SU-DHL-6 (cell line): Measurements from ENCODE around the gene BLCAP.

Experiments used
- H2AFZ ChIP-seq: fragments of 200-600 bp; sonication (generic); 2 replicates; pipeline ENCODE4 v1.6.1; 2014; ENCODE audit warnings: low read depth, mild to moderate bottlenecking, moderate library complexity, mixed read lengths, antibody characterized with exemption, low read length; ENCODE audit not compliant: severe bottlenecking
- H3F3A ChIP-seq: fragments of 200-600 bp; shearing (Covaris generic); 2 replicates; pipeline ENCODE4 v1.6.0; 2016; ENCODE audit warnings: antibody characterized with exemption, mild to moderate bottlenecking; ENCODE audit not compliant: insufficient read depth
- H3K27ac ChIP-seq: fragments of 200-600 bp; sonication (generic); 2 replicates; pipeline ENCODE4 v1.5.1; 2016; ENCODE audit warnings: low read depth, mild to moderate bottlenecking, low read length, moderate library complexity, mixed read lengths
- H3K27me3 ChIP-seq: fragments of 200-600 bp; sonication (generic), shearing (Covaris generic); 2 replicates; pipeline ENCODE4 v1.6.0; 2014; ENCODE audit warnings: mild to moderate bottlenecking, low read length
- H3K36me3 ChIP-seq: fragments of 200-600 bp; sonication (generic); 2 replicates; pipeline ENCODE4 v1.6.1; 2014; ENCODE audit warnings: mild to moderate bottlenecking, low read length, mixed read lengths
- H3K4me2 ChIP-seq: fragments of 300-600, 200-600 bp; shearing (Covaris generic), sonication (generic); 2 replicates; pipeline ENCODE4 v1.6.0; 2014; ENCODE audit warnings: low read length, low read depth, mild to moderate bottlenecking; ENCODE audit not compliant: poor library complexity, severe bottlenecking
- H3K4me3 ChIP-seq: fragments of 200-600 bp; sonication (generic); 2 replicates; pipeline ENCODE4 v1.5.1; 2014; ENCODE audit warnings: antibody characterized with exemption, low read length, mild to moderate bottlenecking, mixed read lengths; ENCODE audit not compliant: insufficient read depth, poor library complexity, severe bottlenecking
- H3K79me2 ChIP-seq: fragments of 200-600 bp; sonication (generic); 2 replicates; pipeline ENCODE4 v1.6.1; 2014; ENCODE audit warnings: mild to moderate bottlenecking, low read length, moderate library complexity; ENCODE audit not compliant: insufficient read depth
- H3K9ac ChIP-seq: fragments of 200-600 bp; sonication (generic); 2 replicates; pipeline ENCODE4 v1.7.0; 2014; ENCODE audit warnings: mild to moderate bottlenecking, low read length
- H3K9me2 ChIP-seq: fragments of 200-600 bp; sonication (generic); replicated peaks from 2 replicates; pipeline ENCODE4 v1.6.1; 2014; ENCODE audit warnings: low read length; ENCODE audit not compliant: insufficient read depth
- H3K9me3 ChIP-seq: fragments of 200-600 bp; sonication (generic); 2 replicates; pipeline ENCODE4 v1.6.1; 2014; ENCODE audit warnings: low read length, mixed read lengths; ENCODE audit not compliant: insufficient read depth
- H4K20me1 ChIP-seq: fragments of 200-600 bp; sonication (generic); 2 replicates; pipeline ENCODE4 v1.6.1; 2014; ENCODE audit warnings: low read depth, mild to moderate bottlenecking, antibody characterized with exemption, low read length, moderate library complexity, mixed read lengths
- CTCF ChIP-seq: fragments of 200-600 bp; sonication (generic); IDR thresholded peaks from one replicate; pipeline ENCODE4 v1.5.1; 2017; ENCODE audit warnings: antibody characterized with exemption, mild to moderate bottlenecking, low read length, moderate library complexity; ENCODE audit not compliant: insufficient read depth, poor library complexity, severe bottlenecking
- EZH2phosphoT487 ChIP-seq: fragments of 200-600 bp; sonication (generic), shearing (Covaris generic); conservative IDR thresholded peaks from 2 replicates; pipeline ENCODE4 v1.6.1; 2018; ENCODE audit warnings: mild to moderate bottlenecking, antibody characterized with exemption, low read length, moderate library complexity, mixed read lengths

The BLCAP gene

GRCh38 chr20:37481610-37482009 is 46.1 kb downstream of the BLCAP start:
- Histone ChIP-seq H3K27ac (no peak overlapping the region), H3K9ac (no peak overlapping the region), H3K4me2 (no peak overlapping the region), H4K20me1 (no peaks in the 10 kb centered on the region), H3K79me2 (no peaks in the 10 kb centered on the region), H3F3A (no peaks in the 10 kb centered on the region), H3K9me2 (no peaks in the 10 kb centered on the region), H3K27me3 (no peaks in the 10 kb centered on the region), H2AFZ (no peak overlapping the region), H3K36me3 (no peaks in the 10 kb centered on the region), H3K4me3 (no peak overlapping the region), H3K9me3 (no peaks in the 10 kb centered on the region)
- TF ChIP-seq CTCF (no peak), EZH2phosphoT487 (no peak)

- no peaks in the 10 kb centered on the region for H3K27me3 ChIP-seq
Measured at GRCh38 chr20:37480919-37481318, 46.8 kb downstream of the BLCAP start.

GRCh38 chr20:37479925-37480691 is 47.6 kb downstream of the BLCAP start:
- H2AFZ ChIP-seq, result no peak overlapping the region
- H3K36me3 ChIP-seq, result no peaks in the 10 kb centered on the region
- no peak overlapping the region for H3K27ac ChIP-seq
- no peak overlapping the region for H3K4me3 ChIP-seq
- no peak overlapping the region for H3K4me2 ChIP-seq
- no peaks in the 10 kb centered on the region for H4K20me1 ChIP-seq
- no peaks in the 10 kb centered on the region for H3K9me2 ChIP-seq
- H3K9ac ChIP-seq, result no peak overlapping the region
- H3K27me3 ChIP-seq, result no peaks in the 10 kb centered on the region
- no peaks in the 10 kb centered on the region for H3K9me3 ChIP-seq
- H3K79me2 ChIP-seq, result no peaks in the 10 kb centered on the region
- H3F3A ChIP-seq, result no peaks in the 10 kb centered on the region
- TF ChIP-seq CTCF (no peak), EZH2phosphoT487 (no peak)

More at GRCh38 chr20:37480919-37481318, 46.8 kb downstream of the BLCAP start:
- no peak overlapping the region for H3K27ac ChIP-seq
- no peak overlapping the region for H3K9ac ChIP-seq
- H2AFZ ChIP-seq, result no peak overlapping the region
- H3F3A ChIP-seq, result no peaks in the 10 kb centered on the region
- no peak overlapping the region for H3K4me2 ChIP-seq
- H3K4me3 ChIP-seq, result no peak overlapping the region
- TF ChIP-seq EZH2phosphoT487 (no peak), CTCF (no peak)
- no peaks in the 10 kb centered on the region for H3K79me2 ChIP-seq
- no peaks in the 10 kb centered on the region for H3K9me3 ChIP-seq
- H3K9me2 ChIP-seq, result no peaks in the 10 kb centered on the region
- no peaks in the 10 kb centered on the region for H4K20me1 ChIP-seq
- no peaks in the 10 kb centered on the region for H3K36me3 ChIP-seq
